ENCODE measurements around the gene TBC1D23. TPM values are rescaled to one million over a fixed set of nuclear protein-coding genes. Genes with fewer than 3 reads are reported as not detected.
A peak's percentile ranks its signal among the peaks of the same experiment; 100 is the strongest.
"Not testable (repeated sequence)": the region's sequence is repeated elsewhere in the genome, so short reads cannot be mapped to it uniquely, and the experiment has no call there.

TBC1D23 gene
- total and polyA plus RNA-seq, 12 donors, result 19.8 to 117 (median 57.3) TPM

DNA sequence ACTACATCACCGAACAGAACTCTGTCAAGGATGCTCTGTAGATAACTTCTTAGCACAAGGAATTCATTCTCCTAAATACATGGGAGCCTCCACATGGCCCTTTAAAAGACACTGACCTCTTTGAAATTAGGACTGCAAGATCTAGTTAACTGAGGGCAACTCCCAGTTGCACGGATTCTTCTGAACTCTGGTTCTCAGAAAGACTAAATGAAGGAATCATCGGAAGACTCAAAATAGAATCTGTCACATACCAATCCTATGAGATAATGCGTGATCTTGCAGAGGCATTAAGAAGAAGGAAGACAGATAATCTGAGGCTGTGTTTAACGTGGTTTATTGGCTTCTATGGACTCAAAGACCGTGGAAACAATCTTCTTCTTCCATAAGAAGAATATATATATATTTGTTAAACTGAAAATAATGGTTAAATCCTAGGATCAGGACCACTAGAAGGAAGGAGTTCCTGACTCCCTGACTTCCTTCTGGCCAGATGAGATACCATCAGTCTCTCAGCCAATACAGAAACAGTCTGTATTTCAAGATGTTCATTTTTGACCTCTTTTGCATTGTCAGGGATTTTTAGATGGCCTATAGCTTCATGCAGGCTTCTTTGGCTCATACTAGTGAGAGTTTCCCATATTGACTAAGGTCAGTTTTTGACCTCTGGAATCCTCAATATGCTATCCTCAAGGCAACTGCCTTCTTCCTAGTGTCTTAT, 33.9 kb upstream of the TBC1D23 start:
- Histone ChIP-seq H3K4me3 (no peak overlapping the region), H3K4me1 (replicated peaks in 1 of 2) (no peaks in the 10 kb centered on the region), H3K27me3 (no peaks in the 10 kb centered on the region), H3K9me3 (replicated peaks in 1 of 3) (no peaks in the 10 kb centered on the region), H3K27ac (peak overlapping the region in 1 of 5 donors; percentile 0), H3K36me3 (replicated peaks in 1 of 2) (no peaks in the 10 kb centered on the region)
- intact Hi-C loops (cut with DNase I), result no loop called here
- 65 to 69% (median 67%) methylated on average over 6 of the region's 6 CpGs for WGBS, 4 donors
- no peak for DNase-seq
- no peak for TF ChIP-seq POLR2A (IDR thresholded peaks at IDR 0.05)
- TF ChIP-seq, protein P1, sequence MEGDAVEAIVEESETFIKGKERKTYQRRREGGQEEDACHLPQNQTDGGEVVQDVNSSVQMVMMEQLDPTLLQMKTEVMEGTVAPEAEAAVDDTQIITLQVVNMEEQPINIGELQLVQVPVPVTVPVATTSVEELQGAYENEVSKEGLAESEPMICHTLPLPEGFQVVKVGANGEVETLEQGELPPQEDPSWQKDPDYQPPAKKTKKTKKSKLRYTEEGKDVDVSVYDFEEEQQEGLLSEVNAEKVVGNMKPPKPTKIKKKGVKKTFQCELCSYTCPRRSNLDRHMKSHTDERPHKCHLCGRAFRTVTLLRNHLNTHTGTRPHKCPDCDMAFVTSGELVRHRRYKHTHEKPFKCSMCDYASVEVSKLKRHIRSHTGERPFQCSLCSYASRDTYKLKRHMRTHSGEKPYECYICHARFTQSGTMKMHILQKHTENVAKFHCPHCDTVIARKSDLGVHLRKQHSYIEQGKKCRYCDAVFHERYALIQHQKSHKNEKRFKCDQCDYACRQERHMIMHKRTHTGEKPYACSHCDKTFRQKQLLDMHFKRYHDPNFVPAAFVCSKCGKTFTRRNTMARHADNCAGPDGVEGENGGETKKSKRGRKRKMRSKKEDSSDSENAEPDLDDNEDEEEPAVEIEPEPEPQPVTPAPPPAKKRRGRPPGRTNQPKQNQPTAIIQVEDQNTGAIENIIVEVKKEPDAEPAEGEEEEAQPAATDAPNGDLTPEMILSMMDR (IDR thresholded peaks at IDR 0.05), result no peak

- TF ChIP-seq POLR2A (IDR thresholded peaks at IDR 0.05), result no peak
- TF ChIP-seq, protein P1 (IDR thresholded peaks at IDR 0.05), result no peak
- no peaks in the 10 kb centered on the region for H3K27me3 ChIP-seq
- H3K9me3 ChIP-seq (replicated peaks in 1 of 3), result no peaks in the 10 kb centered on the region
- DNase-seq, result no peak
- no peaks in the 10 kb centered on the region for H3K36me3 ChIP-seq (replicated peaks in 1 of 2)
- H3K4me1 ChIP-seq (replicated peaks in 1 of 2), result no peaks in the 10 kb centered on the region
- no peak overlapping the region for H3K27ac ChIP-seq
- no peak overlapping the region for H3K4me3 ChIP-seq
- intact Hi-C loops (cut with DNase I), result no loop called here
- 80 to 89% (median 86%) methylated on average over 2 of the region's 2 CpGs for WGBS, 4 donors
Measured at GRCh38 chr3:100227511-100227921, 33.3 kb upstream of the TBC1D23 start.

DNA sequence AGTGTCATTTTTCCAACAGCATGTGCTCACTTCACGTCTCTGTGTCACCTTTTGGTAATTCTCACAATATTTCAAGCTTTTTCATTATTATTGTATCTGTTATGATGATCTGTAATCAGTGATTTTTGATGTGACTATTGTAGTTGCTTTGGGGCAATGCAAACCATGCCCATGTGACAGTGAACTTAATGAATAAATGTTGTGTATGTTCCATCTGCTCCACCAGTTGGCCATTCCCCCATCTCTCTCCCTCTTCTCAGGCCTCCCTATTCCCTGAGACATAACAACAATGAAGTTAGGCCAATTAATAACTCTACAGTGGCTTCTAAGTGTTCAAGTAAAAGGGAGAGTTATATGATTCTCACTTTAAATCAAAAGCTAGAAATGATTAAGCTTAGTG, 32.5 kb upstream of the TBC1D23 start:
- intact Hi-C loops (cut with DNase I), result no loop called here
- no peaks in the 10 kb centered on the region for H3K36me3 ChIP-seq (replicated peaks in 1 of 2)
- no peaks in the 10 kb centered on the region for H3K9me3 ChIP-seq (replicated peaks in 1 of 3)
- DNase-seq, result no peak
- H3K4me3 ChIP-seq, result no peak overlapping the region
- no peak overlapping the region for H3K27ac ChIP-seq
- WGBS, 4 donors, result 80 to 96% (median 89%) methylated on average over 1 of the region's 1 CpG
- H3K4me1 ChIP-seq (replicated peaks in 1 of 2), result no peaks in the 10 kb centered on the region
- H3K27me3 ChIP-seq, result no peaks in the 10 kb centered on the region
- no peak for TF ChIP-seq POLR2A (IDR thresholded peaks at IDR 0.05)
- TF ChIP-seq, protein P1 (IDR thresholded peaks at IDR 0.05), result no peak

DNA sequence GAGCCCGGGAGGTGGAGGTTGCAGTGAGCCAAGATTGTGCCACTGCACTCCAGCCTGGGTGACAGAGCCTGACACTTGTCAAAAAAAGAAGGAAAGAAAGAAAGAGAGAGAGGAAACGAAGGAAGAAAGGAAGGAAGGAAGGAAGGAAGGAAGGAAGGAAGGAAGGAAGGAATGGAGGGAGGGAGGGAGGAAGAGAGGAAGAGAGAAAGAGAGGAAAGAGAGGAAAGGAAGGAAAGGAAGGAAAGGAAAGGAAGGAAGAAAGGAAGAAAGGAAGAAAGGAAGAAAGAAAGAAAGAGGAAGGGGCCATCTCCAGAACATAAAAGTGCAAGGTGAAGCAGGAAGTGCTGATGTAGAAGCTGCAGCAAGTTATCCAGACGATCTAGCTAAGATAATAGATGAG, 31.6 kb upstream of the TBC1D23 start:
- 84 to 91% (median 85%) methylated on average over 3 of the region's 3 CpGs for WGBS, 4 donors
- H3K27me3 ChIP-seq; H3K27ac ChIP-seq; DNase-seq; H3K36me3 ChIP-seq (replicated peaks in 1 of 2); H3K4me1 ChIP-seq (replicated peaks in 1 of 2); H3K4me3 ChIP-seq; H3K9me3 ChIP-seq (replicated peaks in 1 of 3); intact Hi-C loops (cut with DNase I): not testable (repeated sequence)

DNA sequence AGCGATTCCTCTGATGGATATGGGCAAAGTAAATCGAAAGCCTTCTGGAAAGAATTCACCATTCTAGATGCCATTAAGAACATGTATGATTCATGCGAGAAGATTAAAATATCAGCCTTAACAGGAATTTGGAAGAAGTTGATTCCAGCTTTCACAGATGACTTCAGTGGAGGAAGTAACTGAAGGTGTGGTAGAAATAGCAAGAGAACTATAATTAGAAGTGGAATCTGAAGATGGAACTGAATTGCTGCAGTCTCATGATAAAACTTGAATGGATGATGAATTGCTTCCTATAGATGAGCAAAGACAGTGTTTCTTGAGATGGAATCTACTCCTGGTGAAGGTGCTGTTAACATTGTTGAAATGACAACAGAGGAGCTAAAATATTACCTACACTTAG, 30.1 kb upstream of the TBC1D23 start:
- H3K36me3 ChIP-seq (replicated peaks in 1 of 2), result no peaks in the 10 kb centered on the region
- no peaks in the 10 kb centered on the region for H3K9me3 ChIP-seq (replicated peaks in 1 of 3)
- no peaks in the 10 kb centered on the region for H3K27me3 ChIP-seq
- intact Hi-C loops (cut with DNase I), result no loop called here
- 84 to 94% (median 90%) methylated on average over 3 of the region's 3 CpGs for WGBS, 4 donors
- no peaks in the 10 kb centered on the region for H3K4me1 ChIP-seq (replicated peaks in 1 of 2)
- no peak overlapping the region for H3K4me3 ChIP-seq
- TF ChIP-seq POLR2A (IDR thresholded peaks at IDR 0.05), result no peak
- TF ChIP-seq, protein P1 (IDR thresholded peaks at IDR 0.05), result no peak
- H3K27ac ChIP-seq, result no peak overlapping the region
- no peak for DNase-seq
